Gastroesophageal sphincter (tissue), 3 donors: ENCODE results near the gene SLC10A6.

ENCODE experiments used
- POLR2A ChIP-seq, 2 donors: fragments of 450-650 bp; IDR thresholded peaks; one replicate each; pipeline ENCODE4 v1.6.1; 2017; ENCODE audit warnings: antibody characterized with exemption in 2 of 2, mild to moderate bottlenecking in 2 of 2, moderate library complexity in 1 of 2
- POLR2AphosphoS5 ChIP-seq: sonication (generic); formaldehyde crosslinking; IDR thresholded peaks from one replicate; pipeline ENCODE4 v1.6.1; 2017; ENCODE audit warnings: antibody characterized with exemption
- TF ChIP-seq, protein P1 (sequence below), 4 experiments: fragments of 200-600 bp in 2 of 4; fragments of 450-650 bp in 2 of 4; sonication (generic) in 1 of 4; IDR thresholded peaks; one replicate each; pipeline ENCODE4 v1.5.1; 2017 to 2019; ENCODE audit warnings: antibody characterized with exemption in 4 of 4, mild to moderate bottlenecking in 2 of 4, moderate library complexity in 2 of 4

DNA sequence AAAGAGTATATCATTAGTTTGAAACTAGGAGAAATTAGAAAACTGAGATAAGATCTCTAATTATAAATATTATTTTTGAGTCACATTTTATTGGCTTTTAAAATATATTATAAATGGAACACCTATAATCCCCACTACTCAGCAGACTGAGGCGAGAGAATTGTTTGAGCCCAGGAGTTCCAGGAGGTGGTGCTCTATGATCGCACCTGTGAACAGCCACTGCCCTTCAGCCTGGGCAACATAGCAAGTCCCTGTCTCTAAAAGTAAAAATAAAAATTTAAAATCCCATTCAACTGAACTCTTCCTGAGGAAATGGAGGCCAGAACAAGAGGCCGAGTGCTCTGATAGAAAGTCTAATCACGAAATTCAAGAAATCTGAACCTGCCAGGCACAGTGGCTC is 49.4 kb upstream of the SLC10A6 start:
- TF ChIP-seq, protein P1, sequence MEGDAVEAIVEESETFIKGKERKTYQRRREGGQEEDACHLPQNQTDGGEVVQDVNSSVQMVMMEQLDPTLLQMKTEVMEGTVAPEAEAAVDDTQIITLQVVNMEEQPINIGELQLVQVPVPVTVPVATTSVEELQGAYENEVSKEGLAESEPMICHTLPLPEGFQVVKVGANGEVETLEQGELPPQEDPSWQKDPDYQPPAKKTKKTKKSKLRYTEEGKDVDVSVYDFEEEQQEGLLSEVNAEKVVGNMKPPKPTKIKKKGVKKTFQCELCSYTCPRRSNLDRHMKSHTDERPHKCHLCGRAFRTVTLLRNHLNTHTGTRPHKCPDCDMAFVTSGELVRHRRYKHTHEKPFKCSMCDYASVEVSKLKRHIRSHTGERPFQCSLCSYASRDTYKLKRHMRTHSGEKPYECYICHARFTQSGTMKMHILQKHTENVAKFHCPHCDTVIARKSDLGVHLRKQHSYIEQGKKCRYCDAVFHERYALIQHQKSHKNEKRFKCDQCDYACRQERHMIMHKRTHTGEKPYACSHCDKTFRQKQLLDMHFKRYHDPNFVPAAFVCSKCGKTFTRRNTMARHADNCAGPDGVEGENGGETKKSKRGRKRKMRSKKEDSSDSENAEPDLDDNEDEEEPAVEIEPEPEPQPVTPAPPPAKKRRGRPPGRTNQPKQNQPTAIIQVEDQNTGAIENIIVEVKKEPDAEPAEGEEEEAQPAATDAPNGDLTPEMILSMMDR (IDR thresholded peaks at IDR 0.05), result no peak
- TF ChIP-seq POLR2A (IDR thresholded peaks at IDR 0.05) (no peak), POLR2AphosphoS5 (no peak)
